Naive B cell (primary cell): ENCODE measurements around the gene INPP5D. TPM values are rescaled to one million over a fixed set of nuclear protein-coding genes. Genes with fewer than 3 reads are reported as not detected.

Experiments used
- ATAC-seq, 2 donors: fragments of 150-1000 bp; cut with Tn5 transposase; 2 replicates each; pipeline ENCODE4 v1.10.0; 2021; ENCODE audit warnings: low read depth in 2 of 2, mild to moderate bottlenecking in 2 of 2, moderate library complexity in 2 of 2
- DNase-seq: peaks from one replicate; pipeline ENCODE4 v3.0.0; 2022
- H3K27ac Mint-ChIP-seq, 6 donors: one replicate each; pipeline ENCODE4 v1.8.0; 2020 to 2022; ENCODE audit warnings: mild to moderate bottlenecking in 6 of 6, mixed read lengths in 6 of 6, moderate library complexity in 5 of 6, inconsistent platforms in 2 of 6
- H3K27me3 Mint-ChIP-seq, 3 donors: one replicate each; pipeline ENCODE4 v1.8.0; 2021 to 2022; ENCODE audit warnings: mixed read lengths in 3 of 3, mild to moderate bottlenecking in 1 of 3
- H3K36me3 Mint-ChIP-seq, 2 donors: one replicate each; pipeline ENCODE4 v1.8.0; 2020 to 2022; ENCODE audit warnings: mixed read lengths in 2 of 2, inconsistent platforms in 1 of 2, mild to moderate bottlenecking in 1 of 2
- H3K4me1 Mint-ChIP-seq, 3 donors: one replicate each; pipeline ENCODE4 v1.8.0; 2020 to 2022; ENCODE audit warnings: mixed read lengths in 3 of 3, inconsistent platforms in 1 of 3, mild to moderate bottlenecking in 1 of 3, moderate library complexity in 1 of 3
- H3K4me3 Mint-ChIP-seq, 8 donors: one replicate each; pipeline ENCODE4 v1.8.0; 2020 to 2022; ENCODE audit warnings: mild to moderate bottlenecking in 8 of 8, mixed read lengths in 8 of 8, moderate library complexity in 8 of 8, inconsistent platforms in 2 of 8
- H3K9me3 Mint-ChIP-seq, 7 donors: one replicate each; pipeline ENCODE4 v1.8.0; 2020 to 2022; ENCODE audit warnings: mixed read lengths in 7 of 7, mild to moderate bottlenecking in 5 of 7, inconsistent platforms in 2 of 7, moderate library complexity in 1 of 7
- polyA plus RNA-seq, 6 donors: library from polyadenylated mRNA; unstranded; fragments of 300-500 nt; fragmentation: Illumina TruSeq; gene quantifications; one replicate each; pipeline ENCODE4 v1.2.3, GENCODE V29; 2021; ENCODE audit warnings: low read depth in 6 of 6

Gene INPP5D
- polyA plus RNA-seq, 6 donors from 2014 or later, result 56.8 to 230 (median 102) TPM

DNA sequence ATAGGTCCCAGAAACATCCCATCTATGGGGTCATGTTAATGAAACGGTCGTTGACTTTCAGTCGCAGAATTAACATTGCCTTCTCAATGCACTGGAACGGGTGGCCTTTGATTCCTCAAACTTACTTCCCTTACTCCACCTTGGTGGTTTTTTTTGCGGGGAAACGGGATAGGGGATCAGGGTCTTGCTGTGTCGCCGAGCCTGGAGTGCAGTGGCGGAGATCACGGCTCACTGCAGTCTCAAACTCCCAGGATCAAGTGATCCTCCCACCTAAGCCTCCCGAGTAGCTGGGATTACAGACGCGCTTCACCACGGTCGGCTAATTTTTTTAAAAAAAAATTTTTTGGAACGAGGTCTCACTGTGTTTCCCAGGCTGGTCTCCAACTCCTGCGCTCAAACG lies 192.1 kb downstream of the INPP5D start:
- H3K9me3 Mint-ChIP-seq, result no peaks in the 10 kb centered on the region
- no peak for ATAC-seq
- H3K27me3 Mint-ChIP-seq, result no peaks in the 10 kb centered on the region
- H3K36me3 Mint-ChIP-seq, result no peaks in the 10 kb centered on the region
- DNase-seq, result no peak
- H3K4me1 Mint-ChIP-seq, result peaks cover 25 to 47% (median 38%) of the 10 kb centered on the region in 3 donors
- peak overlapping the region; percentile 90 to 97 (median 92) for H3K4me3 Mint-ChIP-seq
- peak overlapping the region; percentile 81 to 97 (median 88) for H3K27ac Mint-ChIP-seq

DNA sequence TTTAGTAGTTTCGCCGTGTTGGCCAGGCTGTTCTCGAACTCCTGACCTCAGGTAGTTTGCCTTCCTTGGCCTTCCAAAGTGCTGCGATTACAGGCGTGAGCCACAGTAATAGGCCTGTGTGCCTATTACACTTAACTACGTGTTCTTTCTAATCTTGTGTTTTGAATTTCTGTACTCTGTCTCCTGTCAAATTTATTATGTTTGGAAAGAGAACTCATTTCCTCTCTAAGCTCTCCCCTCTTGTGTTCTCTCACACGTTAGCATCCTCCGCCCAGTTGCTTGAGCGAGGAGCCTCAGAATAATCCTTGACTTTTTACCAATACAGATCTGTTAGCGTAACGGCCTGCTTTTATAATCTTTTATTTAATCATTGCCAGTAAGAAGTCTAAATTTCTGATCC lies 195.0 kb downstream of the INPP5D start:
- DNase-seq (no peak), ATAC-seq (no peak)
- Mint-ChIP-seq H3K27me3 (no peaks in the 10 kb centered on the region), H3K4me3 (peak overlapping the region in 4 of 8 donors; percentile 10 to 39 (median 28)), H3K36me3 (peaks cover 8 to 21% of the 10 kb centered on the region in 2 donors), H3K4me1 (peaks cover 36 to 54% (median 52%) of the 10 kb centered on the region in 3 donors), H3K9me3 (no peaks in the 10 kb centered on the region), H3K27ac (peak overlapping the region; percentile 28 to 94 (median 48))

DNA sequence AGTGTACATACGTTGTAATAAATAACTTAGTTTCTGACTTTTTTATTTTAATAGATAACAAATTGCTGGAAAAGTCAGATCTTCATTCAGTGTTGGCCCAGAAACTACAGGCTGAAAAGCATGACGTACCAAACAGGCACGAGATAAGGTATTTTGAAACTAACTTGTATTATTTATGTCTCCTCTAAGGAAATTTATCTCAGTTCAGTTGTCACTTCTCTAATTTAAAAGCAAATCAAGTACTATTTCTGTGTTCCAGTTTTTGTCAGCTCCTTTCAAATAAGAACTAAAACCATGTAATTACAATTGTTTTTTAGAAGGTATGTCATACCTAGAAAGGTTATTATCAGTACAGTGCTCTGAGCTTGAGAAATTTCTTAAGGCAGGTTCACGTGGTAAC lies 195.9 kb downstream of the INPP5D start:
- Mint-ChIP-seq H3K4me3 (peak overlapping the region in 1 of 8 donors; percentile 39), H3K4me1 (peaks cover 33 to 50% (median 48%) of the 10 kb centered on the region in 3 donors), H3K27ac (peak overlapping the region in 1 of 6 donors; percentile 27), H3K36me3 (peaks cover 15 to 22% of the 10 kb centered on the region in 2 donors), H3K27me3 (no peaks in the 10 kb centered on the region), H3K9me3 (no peaks in the 10 kb centered on the region)
- ATAC-seq (no peak), DNase-seq (no peak)

Other genes with a start within 250 kb of the INPP5D start
- under 1 TPM in 1 of 6 donors, not detected in 5; 0.12 TPM for gene SNORC, start 190.1 kb upstream of the INPP5D start, polyA plus RNA-seq
- gene NGEF, start 47.1 kb upstream of the INPP5D start, polyA plus RNA-seq, result under 1 TPM in 1 of 6 donors, not detected in 5; 0.74 TPM
- not detected for gene NEU2, start 27.7 kb upstream of the INPP5D start, polyA plus RNA-seq
- 10 to 100 TPM in 2 of 6 donors, 1 to 10 TPM in 4; 7.5 to 17.6 (median 9.6) TPM for gene ATG16L1, start 191.3 kb downstream of the INPP5D start, polyA plus RNA-seq
- not detected for gene SAG, start 247.5 kb downstream of the INPP5D start, polyA plus RNA-seq